22Rv1 (cell line): ENCODE measurements around the gene PEX19.

Experiments
- CTCF ChIP-seq: fragments of 450-650 bp; IDR thresholded peaks from 2 replicates; pipeline ENCODE4 v1.5.1; 2017; ENCODE audit warnings: mild to moderate bottlenecking
- ZFX ChIP-seq: fragments of 450-650 bp; IDR thresholded peaks from 2 replicates; pipeline ENCODE4 v1.6.1; 2017; ENCODE audit warnings: antibody characterized with exemption, borderline replicate concordance

DNA sequence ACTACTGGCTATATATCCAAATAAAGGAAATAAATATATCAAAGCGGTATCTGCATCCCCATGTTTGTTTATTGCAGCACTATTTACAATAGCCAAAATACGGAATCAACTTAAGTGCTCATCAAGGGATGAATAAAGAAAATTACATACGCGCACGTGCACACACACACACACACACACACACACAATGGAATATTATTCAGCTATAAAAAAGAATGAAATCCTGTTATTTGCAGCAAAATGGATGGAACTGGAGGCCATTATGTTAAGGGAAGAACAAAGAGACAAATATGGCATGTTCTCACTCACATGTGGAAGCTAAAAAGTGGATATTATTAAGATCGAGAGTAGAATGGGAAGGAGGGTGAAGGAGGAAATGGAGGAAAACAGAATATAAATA, 37.9 kb upstream of the PEX19 start:
- TF ChIP-seq CTCF = no peak
- TF ChIP-seq ZFX = no peak
